ENCODE measurements around the gene IGF2BP1.
"Not testable (repeated sequence)": the region's sequence is repeated elsewhere in the genome, so short reads cannot be mapped to it uniquely, and the experiment has no call there.

DNA sequence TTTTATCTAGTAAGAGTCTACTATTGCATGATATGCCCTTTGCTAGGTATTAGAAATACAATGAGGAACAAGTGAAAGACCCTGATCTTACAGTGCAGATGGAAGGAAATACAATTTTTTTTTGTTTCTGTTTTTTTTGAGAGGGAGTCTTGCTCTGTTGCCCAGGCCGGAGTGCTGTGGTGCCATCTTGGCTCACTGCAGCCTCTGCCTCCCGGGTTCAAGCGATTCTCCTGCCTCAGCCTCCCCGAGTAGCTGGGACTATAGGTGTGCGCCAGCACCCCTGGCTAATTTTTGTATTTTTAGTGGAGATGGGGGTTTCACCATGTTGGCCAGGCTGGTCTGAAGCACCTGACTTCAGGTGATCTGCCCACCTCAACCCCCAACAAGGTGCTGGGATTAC is 11.7 kb downstream of the IGF2BP1 start:
- TF ChIP-seq, protein P1, sequence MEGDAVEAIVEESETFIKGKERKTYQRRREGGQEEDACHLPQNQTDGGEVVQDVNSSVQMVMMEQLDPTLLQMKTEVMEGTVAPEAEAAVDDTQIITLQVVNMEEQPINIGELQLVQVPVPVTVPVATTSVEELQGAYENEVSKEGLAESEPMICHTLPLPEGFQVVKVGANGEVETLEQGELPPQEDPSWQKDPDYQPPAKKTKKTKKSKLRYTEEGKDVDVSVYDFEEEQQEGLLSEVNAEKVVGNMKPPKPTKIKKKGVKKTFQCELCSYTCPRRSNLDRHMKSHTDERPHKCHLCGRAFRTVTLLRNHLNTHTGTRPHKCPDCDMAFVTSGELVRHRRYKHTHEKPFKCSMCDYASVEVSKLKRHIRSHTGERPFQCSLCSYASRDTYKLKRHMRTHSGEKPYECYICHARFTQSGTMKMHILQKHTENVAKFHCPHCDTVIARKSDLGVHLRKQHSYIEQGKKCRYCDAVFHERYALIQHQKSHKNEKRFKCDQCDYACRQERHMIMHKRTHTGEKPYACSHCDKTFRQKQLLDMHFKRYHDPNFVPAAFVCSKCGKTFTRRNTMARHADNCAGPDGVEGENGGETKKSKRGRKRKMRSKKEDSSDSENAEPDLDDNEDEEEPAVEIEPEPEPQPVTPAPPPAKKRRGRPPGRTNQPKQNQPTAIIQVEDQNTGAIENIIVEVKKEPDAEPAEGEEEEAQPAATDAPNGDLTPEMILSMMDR (IDR thresholded peaks at IDR 0.05) = not testable (repeated sequence)
- not testable (repeated sequence) for TF ChIP-seq ZFX (IDR thresholded peaks at IDR 0.05; ENCODE audit: borderline replicate concordance)
